GM06990 (cell line): Measurements from ENCODE around the gene SBNO2.

Experiments used
- DNase-seq: peaks from one replicate; pipeline ENCODE4 v3.0.0-alpha.2; 2011; ENCODE audit not compliant: insufficient read length; ENCODE audit errors: extremely low read depth
- H3K27me3 ChIP-seq: replicated peaks from 2 replicates; pipeline ENCODE4 v1.6.0; 2011; ENCODE audit warnings: low read length; ENCODE audit not compliant: control insufficient read depth, insufficient read depth
- H3K36me3 ChIP-seq: 2 replicates; pipeline ENCODE4 v1.5.1; 2011; ENCODE audit warnings: low read length; ENCODE audit not compliant: control insufficient read depth, insufficient read depth
- H3K4me3 ChIP-seq: replicated peaks from 2 replicates; pipeline ENCODE4 v1.5.1; 2011; ENCODE audit warnings: low read depth, mild to moderate bottlenecking, control low read depth, low read length
- TF ChIP-seq, protein P1 (sequence below): IDR thresholded peaks from 2 replicates; pipeline ENCODE4 v1.5.1; 2011; ENCODE audit warnings: low read length, control low read depth, mild to moderate bottlenecking, inconsistent platforms; ENCODE audit not compliant: insufficient read depth, poor library complexity, severe bottlenecking

SBNO2 gene

DNA sequence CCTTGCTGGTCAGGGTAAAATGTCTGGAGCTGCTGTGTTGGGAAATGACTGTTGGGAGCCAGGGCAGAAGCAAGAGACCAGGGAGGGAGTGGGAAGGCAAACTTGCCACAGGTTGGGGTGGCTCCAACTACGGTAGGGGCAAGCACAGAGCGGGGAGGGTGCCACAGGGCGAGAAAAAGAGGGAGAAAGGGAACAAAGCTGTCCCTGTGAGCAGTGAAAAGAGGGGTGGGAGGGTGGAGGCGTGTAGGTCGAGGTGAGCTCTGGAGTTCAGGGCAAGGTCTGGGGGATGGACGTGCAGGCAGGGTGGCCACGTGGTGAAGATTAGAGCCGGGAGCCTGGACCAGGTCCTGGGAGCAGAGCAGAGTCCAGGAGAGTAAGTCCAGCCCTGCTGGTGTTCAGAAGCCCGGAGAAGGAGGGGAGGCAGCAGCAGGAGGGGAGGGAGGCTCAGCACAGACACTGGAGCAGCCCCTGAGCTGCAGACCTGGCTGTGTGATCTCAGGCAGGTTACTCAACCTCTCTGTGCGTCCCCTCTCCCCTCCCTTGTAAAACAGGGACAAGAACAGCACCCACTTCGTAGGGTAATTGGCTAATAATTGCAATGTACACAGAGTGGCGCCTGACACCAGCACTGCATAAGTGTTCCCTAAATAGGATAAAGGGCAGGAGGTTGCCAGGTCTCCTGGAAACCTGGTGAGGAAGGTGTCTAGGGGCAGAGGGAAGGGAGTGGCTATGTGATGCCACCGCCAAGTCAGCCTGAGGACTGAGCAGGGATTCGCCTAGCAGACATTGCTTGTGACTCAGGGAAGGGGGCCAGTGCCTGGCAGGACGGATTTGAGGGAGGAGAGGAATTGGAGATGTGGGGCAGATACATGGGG is 75.7 kb downstream of the SBNO2 start:
- no peak for DNase-seq
- no peaks in the 10 kb centered on the region for H3K36me3 ChIP-seq
- no peaks in the 10 kb centered on the region for H3K27me3 ChIP-seq
- TF ChIP-seq, protein P1, sequence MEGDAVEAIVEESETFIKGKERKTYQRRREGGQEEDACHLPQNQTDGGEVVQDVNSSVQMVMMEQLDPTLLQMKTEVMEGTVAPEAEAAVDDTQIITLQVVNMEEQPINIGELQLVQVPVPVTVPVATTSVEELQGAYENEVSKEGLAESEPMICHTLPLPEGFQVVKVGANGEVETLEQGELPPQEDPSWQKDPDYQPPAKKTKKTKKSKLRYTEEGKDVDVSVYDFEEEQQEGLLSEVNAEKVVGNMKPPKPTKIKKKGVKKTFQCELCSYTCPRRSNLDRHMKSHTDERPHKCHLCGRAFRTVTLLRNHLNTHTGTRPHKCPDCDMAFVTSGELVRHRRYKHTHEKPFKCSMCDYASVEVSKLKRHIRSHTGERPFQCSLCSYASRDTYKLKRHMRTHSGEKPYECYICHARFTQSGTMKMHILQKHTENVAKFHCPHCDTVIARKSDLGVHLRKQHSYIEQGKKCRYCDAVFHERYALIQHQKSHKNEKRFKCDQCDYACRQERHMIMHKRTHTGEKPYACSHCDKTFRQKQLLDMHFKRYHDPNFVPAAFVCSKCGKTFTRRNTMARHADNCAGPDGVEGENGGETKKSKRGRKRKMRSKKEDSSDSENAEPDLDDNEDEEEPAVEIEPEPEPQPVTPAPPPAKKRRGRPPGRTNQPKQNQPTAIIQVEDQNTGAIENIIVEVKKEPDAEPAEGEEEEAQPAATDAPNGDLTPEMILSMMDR = no peak
- no peak overlapping the region for H3K4me3 ChIP-seq

DNA sequence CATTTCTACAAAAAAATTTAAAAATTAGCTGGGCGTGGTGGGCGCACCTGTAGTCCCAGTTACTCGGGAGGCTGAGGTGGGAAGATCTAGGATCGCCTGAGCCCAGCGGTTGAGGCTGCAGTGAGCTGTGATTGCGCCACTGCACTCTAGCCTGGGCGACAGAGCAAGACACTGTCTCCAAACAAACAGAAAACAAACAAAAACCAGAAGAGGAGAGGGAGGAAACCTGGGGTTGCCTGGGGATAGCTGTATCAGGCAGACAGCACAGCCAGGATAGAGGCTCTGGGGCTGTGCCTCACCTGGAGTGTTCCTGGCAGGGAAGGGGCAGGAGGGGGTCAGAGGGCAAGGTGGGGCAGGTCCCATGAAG is 76.3 kb downstream of the SBNO2 start:
- no peak overlapping the region for H3K4me3 ChIP-seq
- no peaks in the 10 kb centered on the region; the same call in 1 of the 2 replicates for H3K36me3 ChIP-seq
- TF ChIP-seq, protein P1 = no peak
- no peak for DNase-seq
- no peaks in the 10 kb centered on the region for H3K27me3 ChIP-seq

DNA sequence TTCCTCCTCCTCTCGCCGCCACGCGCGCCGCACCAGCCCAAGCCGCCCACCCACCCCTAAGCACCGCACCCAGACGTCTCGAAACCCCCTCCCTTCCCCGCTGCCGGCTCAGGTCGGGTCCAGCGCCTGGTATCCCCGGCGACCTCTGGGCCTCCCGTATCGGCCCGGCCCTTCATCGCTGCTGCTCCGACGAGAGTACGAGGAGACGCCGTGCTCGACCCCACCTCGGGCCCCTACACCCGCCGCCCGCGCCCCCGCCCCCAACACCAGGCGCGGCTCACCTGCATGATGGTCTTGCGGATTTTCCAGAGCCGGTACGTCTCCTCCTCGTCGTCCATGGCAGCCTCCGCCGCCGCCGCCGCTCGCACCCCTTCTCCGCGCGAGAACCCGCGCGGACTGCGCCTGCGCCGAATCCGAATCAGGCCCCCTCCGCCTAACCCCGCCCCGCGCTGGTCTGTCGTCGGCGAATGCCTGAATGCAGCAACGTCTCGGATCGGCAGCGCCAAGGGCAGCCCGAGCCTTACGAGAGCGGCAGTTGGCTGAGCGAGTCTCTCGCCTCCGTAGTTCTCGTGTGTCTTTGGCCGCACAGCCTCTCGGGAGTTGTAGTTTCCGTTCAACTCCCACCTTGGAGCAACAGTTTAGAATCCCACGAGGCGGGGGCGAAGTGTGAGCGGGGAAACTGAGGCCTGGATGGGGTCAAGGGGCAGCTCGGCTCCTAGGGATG is 78.9 kb downstream of the SBNO2 start, which contains the start of gene POLR2E:
POLR2E (minus strand) TSS at position 398 of the 724 bp plus-strand sequence; CDS start at position 338, 60 bp downstream.
- DNase-seq = peak; percentile 94
- TF ChIP-seq, protein P1 = no peak
- Histone ChIP-seq H3K4me3 (peak within 1 kb of the TSS; percentile 88), H3K27me3 (no peaks in the 10 kb centered on the region), H3K36me3 (peaks cover 5% of the 10 kb centered on the region)

DNA sequence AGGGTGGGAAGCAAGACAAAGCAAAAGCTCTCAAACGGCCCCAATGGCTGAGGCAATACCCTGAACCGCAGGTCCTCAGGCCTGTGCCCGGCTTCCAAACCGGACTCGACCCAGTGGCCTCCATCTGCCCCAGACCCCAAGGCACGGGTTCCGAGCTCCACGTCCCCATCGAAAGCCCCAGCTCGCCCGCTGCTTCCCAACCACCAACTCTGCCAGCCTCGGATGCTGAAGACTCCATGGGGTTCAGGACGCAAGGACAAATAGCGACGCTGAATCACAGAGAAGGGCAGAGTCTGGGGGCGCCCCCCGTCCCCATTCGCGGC is 79.5 kb downstream of the SBNO2 start:
- peak overlapping the region; percentile 88 for H3K4me3 ChIP-seq
- peaks cover 5% of the 10 kb centered on the region for H3K36me3 ChIP-seq
- no peaks in the 10 kb centered on the region for H3K27me3 ChIP-seq
- no peak for DNase-seq
- TF ChIP-seq, protein P1 = no peak

DNA sequence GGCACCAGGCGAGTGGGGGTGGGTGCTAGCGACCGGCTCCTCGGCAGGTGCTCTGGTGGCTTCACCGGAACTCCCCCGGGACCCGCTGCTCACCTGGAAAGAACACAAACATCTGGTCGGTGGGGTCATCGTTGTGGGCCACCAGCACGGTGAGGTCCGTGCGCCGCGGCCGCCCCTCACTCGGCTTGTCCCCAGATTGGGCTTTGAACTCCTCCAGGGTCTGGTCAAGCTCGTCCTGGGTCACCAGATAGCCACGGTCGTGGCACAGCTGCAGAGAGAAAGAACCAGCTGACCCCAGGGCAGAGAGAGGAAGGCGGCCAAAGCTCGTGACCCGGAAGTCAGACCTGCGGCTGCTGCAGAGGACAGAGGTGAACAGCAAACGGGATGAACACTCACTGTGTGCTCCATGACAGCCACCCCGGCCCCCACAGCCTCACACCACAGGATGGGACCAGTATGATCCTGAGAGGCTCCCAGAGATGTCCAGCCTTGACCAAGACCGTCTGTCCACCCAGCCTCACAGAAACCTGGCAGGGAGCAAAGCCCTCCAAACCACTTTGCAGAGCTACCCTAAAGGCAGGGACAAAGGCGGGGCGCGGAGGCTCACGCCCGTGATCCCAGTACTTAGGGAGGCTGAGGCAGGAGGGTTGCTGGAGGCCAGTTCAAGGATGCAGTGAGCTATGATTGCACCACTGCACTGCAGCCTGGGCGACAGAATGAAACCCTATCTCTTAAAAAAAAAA is 80.1 kb downstream of the SBNO2 start:
- H3K36me3 ChIP-seq = peaks cover 5% of the 10 kb centered on the region
- DNase-seq = peak; percentile 19
- H3K4me3 ChIP-seq = peak overlapping the region; percentile 88
- TF ChIP-seq, protein P1 = no peak
- H3K27me3 ChIP-seq = no peaks in the 10 kb centered on the region
